ENCODE data around the gene TRUB2. TPM values are rescaled to one million over a fixed set of nuclear protein-coding genes. Genes with fewer than 3 reads are reported as not detected.
A peak's percentile ranks its signal among the peaks of the same experiment; 100 is the strongest.

TRUB2 gene
- total RNA-seq, 6 experiments from 2014 or later, result 16.7 to 35.5 (median 24.5) TPM

- Histone ChIP-seq H3K27me3 (no peaks in the 10 kb centered on the region), H3K9me3 (no peaks in the 10 kb centered on the region), H3K36me3 (peaks cover 0 to 3% (median 2%) of the 10 kb centered on the region in 4 donors), H3K4me1 (no peaks in the 10 kb centered on the region), H3K27ac (no peak overlapping the region), H3K4me3 (no peak overlapping the region)
- TF ChIP-seq CTCF (IDR thresholded peaks at IDR 0.05) (no peak), POLR2A (IDR thresholded peaks at IDR 0.05) (no peak)
- ATAC-seq (no peak), DNase-seq (no peak)
- intact Hi-C loops (cut with DNase I), result no loop called here
- WGBS (ENCODE audit: insufficient coverage, low coverage, low lambda C conversion rate, missing lambda C conversion rate), result 90% methylated on average over 7 of the region's 7 CpGs
Observed at GRCh38 chr9:128335161-128335560, 12.9 kb upstream of the TRUB2 start.

GRCh38 chr9:128333451-128333869, 11.2 kb upstream of the TRUB2 start:
- no peaks in the 10 kb centered on the region for H3K4me1 ChIP-seq
- no peak overlapping the region for H3K27ac ChIP-seq
- peaks cover 0 to 3% (median 2%) of the 10 kb centered on the region in 4 donors for H3K36me3 ChIP-seq
- ATAC-seq (no peak), DNase-seq (no peak)
- H3K27me3 ChIP-seq, result no peaks in the 10 kb centered on the region
- H3K4me3 ChIP-seq, result no peak overlapping the region
- intact Hi-C loops (cut with DNase I), result no loop called here
- TF ChIP-seq CTCF (IDR thresholded peaks at IDR 0.05), result no peak
- TF ChIP-seq POLR2A (IDR thresholded peaks at IDR 0.05), result no peak
- H3K9me3 ChIP-seq, result no peaks in the 10 kb centered on the region
- WGBS (ENCODE audit: insufficient coverage, low coverage, low lambda C conversion rate, missing lambda C conversion rate), result 100% methylated on average over 1 of the region's 11 CpGs

DNA sequence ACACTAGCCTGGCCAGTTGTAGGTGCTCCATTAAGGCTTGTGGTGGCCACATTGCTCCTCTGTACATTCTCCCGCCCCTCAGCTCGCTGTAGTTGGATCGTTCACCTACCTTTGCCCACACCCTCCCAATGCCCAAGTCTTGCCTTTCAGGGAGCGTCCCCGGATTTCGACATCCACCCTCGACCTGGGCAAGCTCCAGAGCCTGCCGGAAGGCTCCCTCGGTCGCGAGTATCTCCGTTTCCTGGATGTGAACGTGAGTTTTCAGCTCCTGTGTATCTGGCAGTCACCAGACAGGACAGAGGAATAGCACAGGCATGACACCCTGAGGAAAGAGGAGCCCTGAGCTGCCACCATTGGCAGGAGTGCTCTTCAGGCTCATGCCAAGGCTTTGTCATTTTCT, 3.4 kb upstream of the TRUB2 start:
- WGBS (ENCODE audit: insufficient coverage, low coverage, low lambda C conversion rate, missing lambda C conversion rate), result 49% methylated on average over 11 of the region's 13 CpGs
- ATAC-seq, result peak in 2 of 4 donors; percentile 19 to 51
- Histone ChIP-seq H3K9me3 (no peaks in the 10 kb centered on the region), H3K4me3 (no peak overlapping the region), H3K27ac (no peak overlapping the region), H3K27me3 (no peaks in the 10 kb centered on the region), H3K36me3 (peaks cover 0 to 5% (median 2%) of the 10 kb centered on the region in 4 donors), H3K4me1 (peaks cover 0 to 29% (median 11%) of the 10 kb centered on the region in 4 donors)
- no peak for TF ChIP-seq POLR2A (IDR thresholded peaks at IDR 0.05)
- no peak for TF ChIP-seq CTCF (IDR thresholded peaks at IDR 0.05)
- DNase-seq, result peak; percentile 69 to 75 (median 70)
- intact Hi-C loops (cut with DNase I), result no loop called here

DNA sequence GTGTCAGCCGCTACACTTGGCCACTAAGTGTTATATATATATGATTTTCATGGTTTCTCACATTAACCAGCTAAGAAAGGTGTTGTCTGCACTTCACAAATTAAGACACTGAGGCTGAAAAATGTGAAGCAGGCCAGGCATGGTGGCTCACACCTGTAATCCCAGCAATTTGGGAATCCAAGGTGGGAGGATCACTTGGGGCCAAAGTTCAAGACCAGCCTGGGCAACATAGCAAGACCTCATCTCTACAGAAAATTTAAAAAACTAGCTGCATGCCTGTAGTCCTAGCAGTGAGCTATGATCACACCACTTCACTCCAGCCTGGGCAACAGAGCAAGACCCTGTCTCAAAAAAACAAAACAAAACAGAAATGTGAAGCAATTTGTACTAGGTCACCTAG, 2.2 kb upstream of the TRUB2 start:
- peaks cover 0 to 5% (median 2%) of the 10 kb centered on the region in 4 donors for H3K36me3 ChIP-seq
- WGBS (ENCODE audit: insufficient coverage, low coverage, low lambda C conversion rate, missing lambda C conversion rate), result 83% methylated on average over 1 of the region's 1 CpG
- TF ChIP-seq POLR2A (IDR thresholded peaks at IDR 0.05) (no peak), CTCF (IDR thresholded peaks at IDR 0.05) (no peak)
- ATAC-seq (no peak), DNase-seq (no peak)
- no peaks in the 10 kb centered on the region for H3K9me3 ChIP-seq
- H3K4me1 ChIP-seq, result peaks cover 0 to 29% (median 11%) of the 10 kb centered on the region in 4 donors
- intact Hi-C loops (cut with DNase I), result no loop called here
- H3K27ac ChIP-seq, result no peak overlapping the region
- H3K4me3 ChIP-seq, result no peak overlapping the region
- H3K27me3 ChIP-seq, result no peaks in the 10 kb centered on the region

DNA sequence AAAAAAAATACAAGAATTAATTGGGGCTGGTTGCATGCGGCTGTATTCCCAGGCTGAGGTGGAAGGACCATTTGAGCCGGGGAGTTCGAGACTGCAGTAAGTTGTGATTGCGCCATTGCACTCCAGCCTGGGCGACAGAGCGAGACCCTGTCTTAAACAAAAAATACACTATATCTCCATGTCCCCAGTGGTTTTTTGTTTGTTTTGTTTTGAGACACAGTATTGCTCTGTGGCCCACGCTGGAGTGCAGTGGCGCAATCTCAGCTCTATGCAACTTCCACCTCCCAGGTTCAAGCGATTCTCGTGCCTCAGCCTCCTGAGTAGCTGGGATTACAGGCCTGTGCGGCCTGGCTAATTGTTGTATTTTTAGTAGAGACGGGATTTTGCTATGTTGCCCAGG, 1.5 kb upstream of the TRUB2 start:
- 60% methylated on average over 8 of the region's 12 CpGs for WGBS (ENCODE audit: insufficient coverage, low coverage, low lambda C conversion rate, missing lambda C conversion rate)
- peak overlapping the region in 2 of 3 donors; percentile 97 to 99 for H3K4me3 ChIP-seq
- ATAC-seq (no peak), DNase-seq (no peak)
- H3K36me3 ChIP-seq, result peaks cover 0 to 5% (median 2%) of the 10 kb centered on the region in 4 donors
- TF ChIP-seq CTCF (IDR thresholded peaks at IDR 0.05) (no peak), POLR2A (IDR thresholded peaks at IDR 0.05) (no peak)
- no peaks in the 10 kb centered on the region for H3K27me3 ChIP-seq
- H3K4me1 ChIP-seq, result peaks cover 0 to 29% (median 11%) of the 10 kb centered on the region in 4 donors
- H3K9me3 ChIP-seq, result no peaks in the 10 kb centered on the region
- no peak overlapping the region for H3K27ac ChIP-seq
- intact Hi-C loops (cut with DNase I), result no loop called here
